Liver (tissue), 3 donors: ENCODE measurements around the gene MFRP.

Experiments used
- ATF3 ChIP-seq: IDR thresholded peaks from 2 replicates; pipeline ENCODE4 v1.6.1; 2016; ENCODE audit warnings: antibody characterized with exemption
- RAD21 ChIP-seq, 2 donors: IDR thresholded peaks; 2 replicates each; pipeline ENCODE4 v1.6.1; 2016; ENCODE audit warnings: antibody characterized with exemption in 2 of 2, mild to moderate bottlenecking in 2 of 2
- TAF1 ChIP-seq: conservative IDR thresholded peaks from 2 replicates; pipeline ENCODE4 v1.6.1; 2016; ENCODE audit warnings: antibody characterized with exemption, mild to moderate bottlenecking
- TF ChIP-seq, protein P1 (sequence below): fragments of 150-350 bp; IDR thresholded peaks from 2 replicates; pipeline ENCODE4 v1.5.1; 2017; ENCODE audit warnings: improper control_type of control experiment, low read depth, low read length; ENCODE audit not compliant: missing input control
- donor health status: healthy.
- donor health status: healthy.

- TF ChIP-seq TAF1 (no peak), RAD21 (IDR thresholded peaks at IDR 0.05) (no peak), ATF3 (no peak)
- TF ChIP-seq, protein P1, sequence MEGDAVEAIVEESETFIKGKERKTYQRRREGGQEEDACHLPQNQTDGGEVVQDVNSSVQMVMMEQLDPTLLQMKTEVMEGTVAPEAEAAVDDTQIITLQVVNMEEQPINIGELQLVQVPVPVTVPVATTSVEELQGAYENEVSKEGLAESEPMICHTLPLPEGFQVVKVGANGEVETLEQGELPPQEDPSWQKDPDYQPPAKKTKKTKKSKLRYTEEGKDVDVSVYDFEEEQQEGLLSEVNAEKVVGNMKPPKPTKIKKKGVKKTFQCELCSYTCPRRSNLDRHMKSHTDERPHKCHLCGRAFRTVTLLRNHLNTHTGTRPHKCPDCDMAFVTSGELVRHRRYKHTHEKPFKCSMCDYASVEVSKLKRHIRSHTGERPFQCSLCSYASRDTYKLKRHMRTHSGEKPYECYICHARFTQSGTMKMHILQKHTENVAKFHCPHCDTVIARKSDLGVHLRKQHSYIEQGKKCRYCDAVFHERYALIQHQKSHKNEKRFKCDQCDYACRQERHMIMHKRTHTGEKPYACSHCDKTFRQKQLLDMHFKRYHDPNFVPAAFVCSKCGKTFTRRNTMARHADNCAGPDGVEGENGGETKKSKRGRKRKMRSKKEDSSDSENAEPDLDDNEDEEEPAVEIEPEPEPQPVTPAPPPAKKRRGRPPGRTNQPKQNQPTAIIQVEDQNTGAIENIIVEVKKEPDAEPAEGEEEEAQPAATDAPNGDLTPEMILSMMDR, result no peak
Observed at GRCh38 chr11:119297938-119298337, 48.6 kb downstream of the MFRP start.
